ENCODE measurements around the gene CDH13.

Gene CDH13

GRCh38 chr16:82601989-82602640 is 24.7 kb upstream of the CDH13 start:
- no CpG with 5 or more reads among the region's 7 CpGs for WGBS (ENCODE audit: extremely low coverage, insufficient coverage, low lambda C conversion rate)
- H3K56ac ChIP-seq (ENCODE audit: low read length) = no peak overlapping the region
- no peak overlapping the region for H2AK5ac ChIP-seq (ENCODE audit: low read length)
- no peak overlapping the region for H3K4me2 ChIP-seq (ENCODE audit: low read length)
- no peak overlapping the region for H2BK5ac ChIP-seq (ENCODE audit: low read length)
- H3K9ac ChIP-seq (ENCODE audit: low read length) = no peak overlapping the region
- no peak overlapping the region for H2BK120ac ChIP-seq (ENCODE audit: low read depth, low read length)
- H3K27ac ChIP-seq (ENCODE audit: low read depth, low read length) = no peak overlapping the region
- H3K27me3 ChIP-seq (ENCODE audit: insufficient read depth, low read length, poor library complexity) = no peaks in the 10 kb centered on the region
- no peak overlapping the region for H4K5ac ChIP-seq (ENCODE audit: low read length)
- H3K36me3 ChIP-seq (ENCODE audit: control insufficient read depth, insufficient read depth, low read length) = no peaks in the 10 kb centered on the region
- H3K23ac ChIP-seq (ENCODE audit: low read length) = no peak overlapping the region
- no peak overlapping the region for H3K4ac ChIP-seq (ENCODE audit: low read depth, low read length)
- no peaks in the 10 kb centered on the region for H3K79me2 ChIP-seq (ENCODE audit: control insufficient read depth, insufficient read depth, low read length)
- H4K8ac ChIP-seq (ENCODE audit: low read depth, low read length) = no peak overlapping the region
- no peak overlapping the region for H2BK15ac ChIP-seq (replicated peaks; ENCODE audit: low read depth)
- H3K79me1 ChIP-seq (ENCODE audit: low read length) = no peaks in the 10 kb centered on the region
- no peak overlapping the region for H3K18ac ChIP-seq (ENCODE audit: low read length)
- peaks cover 13% of the 10 kb centered on the region for H3K4me1 ChIP-seq (ENCODE audit: control insufficient read depth, low read depth, low read length)
- no peak overlapping the region for H3K4me3 ChIP-seq (ENCODE audit: low read length)
- DNase-seq = no peak

DNA sequence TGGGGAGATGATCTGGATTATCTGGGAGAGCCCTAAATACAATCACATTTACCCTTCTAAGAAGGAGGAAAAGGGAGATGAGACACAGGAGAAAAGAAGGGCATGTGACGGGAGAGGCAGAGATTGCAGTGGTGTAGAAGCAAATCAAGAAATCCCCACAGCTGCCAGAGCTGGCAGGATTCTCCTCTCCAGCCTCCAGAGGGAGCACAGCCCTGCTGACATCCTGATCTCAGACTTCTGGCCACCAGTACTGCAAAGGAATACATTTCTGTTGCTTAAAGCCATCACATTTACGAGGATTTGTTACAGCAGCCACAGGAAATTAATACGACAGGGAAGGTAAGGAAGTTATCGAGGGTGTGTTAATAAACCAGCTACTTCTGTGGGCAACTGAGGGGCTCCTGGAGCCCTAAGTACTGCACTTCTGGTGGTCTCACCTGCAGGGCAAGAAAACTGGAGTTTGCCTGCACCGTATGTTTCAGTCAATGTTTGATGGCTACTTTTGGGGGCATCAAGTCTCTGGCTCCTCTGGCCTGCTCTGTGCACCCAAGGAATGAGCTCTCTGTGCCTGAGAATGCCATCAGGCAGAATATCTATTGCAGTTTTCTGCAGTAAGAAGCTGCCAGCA is 22.9 kb upstream of the CDH13 start:
- Histone ChIP-seq H2BK15ac (replicated peaks; ENCODE audit: low read depth) (no peak overlapping the region), H3K79me1 (ENCODE audit: low read length) (no peaks in the 10 kb centered on the region), H4K5ac (ENCODE audit: low read length) (no peak overlapping the region), H3K36me3 (ENCODE audit: control insufficient read depth, insufficient read depth, low read length) (no peaks in the 10 kb centered on the region), H3K4me1 (ENCODE audit: control insufficient read depth, low read depth, low read length) (peaks cover 13% of the 10 kb centered on the region), H3K27me3 (ENCODE audit: insufficient read depth, low read length, poor library complexity) (no peaks in the 10 kb centered on the region), H3K4me3 (ENCODE audit: low read length) (no peak overlapping the region), H3K27ac (ENCODE audit: low read depth, low read length) (no peak overlapping the region), H3K9ac (ENCODE audit: low read length) (no peak overlapping the region), H3K4me2 (ENCODE audit: low read length) (no peak overlapping the region), H4K8ac (ENCODE audit: low read depth, low read length) (no peak overlapping the region), H3K18ac (ENCODE audit: low read length) (no peak overlapping the region), H3K79me2 (ENCODE audit: control insufficient read depth, insufficient read depth, low read length) (no peaks in the 10 kb centered on the region), H2AK5ac (ENCODE audit: low read length) (no peak overlapping the region), H2BK120ac (ENCODE audit: low read depth, low read length) (no peak overlapping the region), H3K23ac (ENCODE audit: low read length) (no peak overlapping the region), H3K4ac (ENCODE audit: low read depth, low read length) (no peak overlapping the region), H3K56ac (ENCODE audit: low read length) (no peak overlapping the region), H2BK5ac (ENCODE audit: low read length) (no peak overlapping the region)
- no CpG with 5 or more reads among the region's 5 CpGs for WGBS (ENCODE audit: extremely low coverage, insufficient coverage, low lambda C conversion rate)
- peak; percentile 73 for DNase-seq

DNA sequence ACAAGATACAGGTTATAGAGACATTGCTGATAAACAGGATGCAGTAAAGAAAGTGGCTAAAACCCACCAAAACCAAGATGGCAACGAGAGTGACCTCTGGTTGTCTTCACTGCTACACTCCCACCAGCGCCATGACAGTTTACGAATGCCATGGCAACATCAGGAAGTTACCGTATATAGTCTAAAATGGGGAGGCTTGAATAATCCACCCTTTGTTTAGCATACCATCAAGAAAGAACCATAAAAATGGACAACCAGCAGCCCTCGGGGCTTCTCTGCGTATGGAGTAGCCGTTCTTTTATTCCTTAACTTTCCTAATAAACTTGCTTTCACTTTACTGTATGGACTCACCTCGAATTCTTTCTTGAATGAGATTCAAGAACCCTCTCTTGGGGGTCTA is 21.7 kb upstream of the CDH13 start:
- no peak for DNase-seq
- no peak overlapping the region for H2BK120ac ChIP-seq (ENCODE audit: low read depth, low read length)
- H3K4ac ChIP-seq (ENCODE audit: low read depth, low read length) = no peak overlapping the region
- H3K4me3 ChIP-seq (ENCODE audit: low read length) = no peak overlapping the region
- H3K79me2 ChIP-seq (ENCODE audit: control insufficient read depth, insufficient read depth, low read length) = no peaks in the 10 kb centered on the region
- no peaks in the 10 kb centered on the region for H3K36me3 ChIP-seq (ENCODE audit: control insufficient read depth, insufficient read depth, low read length)
- H3K23ac ChIP-seq (ENCODE audit: low read length) = no peak overlapping the region
- WGBS (ENCODE audit: extremely low coverage, insufficient coverage, low lambda C conversion rate) = no CpG with 5 or more reads among the region's 8 CpGs
- no peak overlapping the region for H4K8ac ChIP-seq (ENCODE audit: low read depth, low read length)
- H3K4me2 ChIP-seq (ENCODE audit: low read length) = no peak overlapping the region
- no peak overlapping the region for H3K18ac ChIP-seq (ENCODE audit: low read length)
- H3K27ac ChIP-seq (ENCODE audit: low read depth, low read length) = no peak overlapping the region
- no peak overlapping the region for H3K56ac ChIP-seq (ENCODE audit: low read length)
- no peak overlapping the region for H4K5ac ChIP-seq (ENCODE audit: low read length)
- peaks cover 13% of the 10 kb centered on the region for H3K4me1 ChIP-seq (ENCODE audit: control insufficient read depth, low read depth, low read length)
- H2BK15ac ChIP-seq (replicated peaks; ENCODE audit: low read depth) = no peak overlapping the region
- H3K9ac ChIP-seq (ENCODE audit: low read length) = no peak overlapping the region
- no peaks in the 10 kb centered on the region for H3K79me1 ChIP-seq (ENCODE audit: low read length)
- H2AK5ac ChIP-seq (ENCODE audit: low read length) = no peak overlapping the region
- no peaks in the 10 kb centered on the region for H3K27me3 ChIP-seq (ENCODE audit: insufficient read depth, low read length, poor library complexity)
- no peak overlapping the region for H2BK5ac ChIP-seq (ENCODE audit: low read length)

- H2BK15ac ChIP-seq (replicated peaks; ENCODE audit: low read depth) = no peak overlapping the region
- no peak overlapping the region for H3K27ac ChIP-seq (ENCODE audit: low read depth, low read length)
- no peak overlapping the region for H2AK5ac ChIP-seq (ENCODE audit: low read length)
- H3K36me3 ChIP-seq (ENCODE audit: control insufficient read depth, insufficient read depth, low read length) = no peaks in the 10 kb centered on the region
- H3K4me2 ChIP-seq (ENCODE audit: low read length) = no peak overlapping the region
- H2BK5ac ChIP-seq (ENCODE audit: low read length) = no peak overlapping the region
- no peaks in the 10 kb centered on the region for H3K79me1 ChIP-seq (ENCODE audit: low read length)
- H4K8ac ChIP-seq (ENCODE audit: low read depth, low read length) = no peak overlapping the region
- DNase-seq = peak; percentile 92
- H3K79me2 ChIP-seq (ENCODE audit: control insufficient read depth, insufficient read depth, low read length) = no peaks in the 10 kb centered on the region
- no peak overlapping the region for H3K4ac ChIP-seq (ENCODE audit: low read depth, low read length)
- H3K9ac ChIP-seq (ENCODE audit: low read length) = no peak overlapping the region
- H2BK120ac ChIP-seq (ENCODE audit: low read depth, low read length) = no peak overlapping the region
- no peak overlapping the region for H3K23ac ChIP-seq (ENCODE audit: low read length)
- H3K56ac ChIP-seq (ENCODE audit: low read length) = no peak overlapping the region
- H3K4me1 ChIP-seq (ENCODE audit: control insufficient read depth, low read depth, low read length) = peaks cover 13% of the 10 kb centered on the region
- no peaks in the 10 kb centered on the region for H3K27me3 ChIP-seq (ENCODE audit: insufficient read depth, low read length, poor library complexity)
- H4K5ac ChIP-seq (ENCODE audit: low read length) = no peak overlapping the region
- H3K4me3 ChIP-seq (ENCODE audit: low read length) = no peak overlapping the region
- WGBS (ENCODE audit: extremely low coverage, insufficient coverage, low lambda C conversion rate) = no CpG with 5 or more reads among the region's 15 CpGs
- H3K18ac ChIP-seq (ENCODE audit: low read length) = no peak overlapping the region
Observed at GRCh38 chr16:82605863-82606620, 20.7 kb upstream of the CDH13 start.

DNA sequence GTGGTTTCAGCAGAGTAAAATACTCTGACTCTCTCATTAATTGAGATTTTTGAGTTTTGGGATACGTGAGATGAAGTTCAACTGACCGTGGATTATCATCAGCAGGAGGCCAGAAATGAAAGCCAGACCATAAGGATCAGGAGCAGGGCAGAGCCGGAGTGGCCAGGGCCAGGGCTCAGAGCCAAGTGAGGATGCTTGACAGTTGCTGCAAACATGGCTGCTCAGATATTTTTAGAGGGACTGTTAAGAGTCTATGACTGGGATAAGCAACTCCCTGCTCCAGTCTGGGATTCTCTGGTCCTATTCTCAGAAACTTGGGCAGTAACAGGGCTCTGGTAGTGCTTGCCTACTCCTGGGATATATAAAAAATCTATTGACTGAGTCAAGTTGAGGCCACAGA is 17.6 kb upstream of the CDH13 start:
- Histone ChIP-seq H3K27me3 (ENCODE audit: insufficient read depth, low read length, poor library complexity) (no peaks in the 10 kb centered on the region), H2BK120ac (ENCODE audit: low read depth, low read length) (no peak overlapping the region), H3K79me2 (ENCODE audit: control insufficient read depth, insufficient read depth, low read length) (no peaks in the 10 kb centered on the region), H3K27ac (ENCODE audit: low read depth, low read length) (no peak overlapping the region), H3K4me2 (ENCODE audit: low read length) (no peak overlapping the region), H3K4me1 (ENCODE audit: control insufficient read depth, low read depth, low read length) (peaks cover 13% of the 10 kb centered on the region), H3K4me3 (ENCODE audit: low read length) (no peak overlapping the region), H3K9ac (ENCODE audit: low read length) (no peak overlapping the region), H3K56ac (ENCODE audit: low read length) (no peak overlapping the region), H3K79me1 (ENCODE audit: low read length) (no peaks in the 10 kb centered on the region), H2BK15ac (replicated peaks; ENCODE audit: low read depth) (no peak overlapping the region), H2BK5ac (ENCODE audit: low read length) (no peak overlapping the region), H4K8ac (ENCODE audit: low read depth, low read length) (no peak overlapping the region), H3K18ac (ENCODE audit: low read length) (no peak overlapping the region), H3K4ac (ENCODE audit: low read depth, low read length) (no peak overlapping the region), H2AK5ac (ENCODE audit: low read length) (no peak overlapping the region), H3K36me3 (ENCODE audit: control insufficient read depth, insufficient read depth, low read length) (no peaks in the 10 kb centered on the region), H4K5ac (ENCODE audit: low read length) (no peak overlapping the region), H3K23ac (ENCODE audit: low read length) (no peak overlapping the region)
- no CpG with 5 or more reads among the region's 3 CpGs for WGBS (ENCODE audit: extremely low coverage, insufficient coverage, low lambda C conversion rate)
- DNase-seq = no peak

All from mesendoderm (in vitro differentiated cells).